ENCODE measurements around the gene SNX33.
"Not testable (repeated sequence)": the region's sequence is repeated elsewhere in the genome, so short reads cannot be mapped to it uniquely, and the experiment has no call there.

The SNX33 gene

DNA sequence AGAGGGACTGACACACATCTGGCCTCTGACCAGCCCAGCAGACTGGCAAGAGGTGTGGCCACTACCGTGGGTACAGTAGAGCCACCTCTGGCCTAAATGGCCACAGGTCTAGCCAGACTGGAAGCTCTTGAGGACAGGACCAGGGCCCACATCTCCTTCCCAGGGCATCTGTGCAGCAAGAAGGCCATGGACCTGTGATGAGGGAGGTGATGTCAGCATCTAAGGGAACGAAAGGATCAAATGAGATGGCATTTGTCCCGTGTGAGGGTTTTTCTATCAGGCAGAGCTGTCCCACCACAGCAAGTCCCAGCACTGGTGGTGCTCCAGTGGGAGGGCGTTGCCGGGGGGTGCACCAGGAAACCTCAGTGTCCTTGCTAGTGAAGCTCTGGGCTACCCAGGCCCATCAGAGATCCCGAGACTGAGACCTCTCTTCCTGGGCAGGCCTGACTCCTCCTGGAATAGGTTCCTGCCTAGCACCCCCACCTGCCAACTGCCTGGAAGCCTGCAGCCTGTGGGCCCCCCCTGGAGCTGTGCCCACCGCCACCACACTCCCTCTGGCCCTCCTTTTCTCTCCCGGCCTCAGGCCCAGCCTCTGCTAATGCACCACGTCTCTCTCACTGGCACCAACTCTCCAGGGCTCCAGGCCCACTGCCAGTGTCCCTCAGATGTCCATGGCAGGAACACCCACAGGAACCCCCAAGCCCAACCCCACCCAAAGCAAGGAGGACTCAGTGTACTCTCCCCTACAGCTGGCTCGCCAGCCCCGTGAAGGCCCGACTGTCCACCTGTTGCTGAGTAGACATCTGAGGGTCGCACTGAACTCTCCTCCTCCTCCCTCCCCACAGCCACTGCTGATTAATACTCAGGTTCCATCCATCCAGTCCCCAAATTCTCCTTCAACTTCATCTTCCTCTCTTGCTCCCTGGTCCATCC is 53.6 kb downstream of the SNX33 start:
- DNase-seq, result not testable (repeated sequence)

DNA sequence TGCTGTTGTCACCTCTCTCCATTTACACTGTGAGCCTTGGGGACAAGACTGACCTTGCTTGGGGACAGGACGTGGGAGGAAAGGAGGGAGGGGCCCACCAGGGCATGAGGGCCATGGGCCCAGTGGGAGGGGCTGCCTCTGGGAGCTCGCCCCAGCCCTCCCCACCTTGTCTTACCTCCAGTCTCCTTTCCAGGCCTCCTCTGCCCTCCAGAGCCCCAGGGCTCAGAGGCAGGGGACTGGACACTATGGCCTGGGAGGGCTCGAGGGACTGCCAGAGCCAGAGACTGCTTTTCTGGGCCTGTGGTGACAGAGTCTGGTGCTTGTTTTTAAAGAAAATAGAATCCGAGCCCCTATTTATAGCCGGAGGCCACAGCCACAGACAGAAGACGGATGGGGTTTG is 54.7 kb downstream of the SNX33 start:
- no peak for DNase-seq

DNA sequence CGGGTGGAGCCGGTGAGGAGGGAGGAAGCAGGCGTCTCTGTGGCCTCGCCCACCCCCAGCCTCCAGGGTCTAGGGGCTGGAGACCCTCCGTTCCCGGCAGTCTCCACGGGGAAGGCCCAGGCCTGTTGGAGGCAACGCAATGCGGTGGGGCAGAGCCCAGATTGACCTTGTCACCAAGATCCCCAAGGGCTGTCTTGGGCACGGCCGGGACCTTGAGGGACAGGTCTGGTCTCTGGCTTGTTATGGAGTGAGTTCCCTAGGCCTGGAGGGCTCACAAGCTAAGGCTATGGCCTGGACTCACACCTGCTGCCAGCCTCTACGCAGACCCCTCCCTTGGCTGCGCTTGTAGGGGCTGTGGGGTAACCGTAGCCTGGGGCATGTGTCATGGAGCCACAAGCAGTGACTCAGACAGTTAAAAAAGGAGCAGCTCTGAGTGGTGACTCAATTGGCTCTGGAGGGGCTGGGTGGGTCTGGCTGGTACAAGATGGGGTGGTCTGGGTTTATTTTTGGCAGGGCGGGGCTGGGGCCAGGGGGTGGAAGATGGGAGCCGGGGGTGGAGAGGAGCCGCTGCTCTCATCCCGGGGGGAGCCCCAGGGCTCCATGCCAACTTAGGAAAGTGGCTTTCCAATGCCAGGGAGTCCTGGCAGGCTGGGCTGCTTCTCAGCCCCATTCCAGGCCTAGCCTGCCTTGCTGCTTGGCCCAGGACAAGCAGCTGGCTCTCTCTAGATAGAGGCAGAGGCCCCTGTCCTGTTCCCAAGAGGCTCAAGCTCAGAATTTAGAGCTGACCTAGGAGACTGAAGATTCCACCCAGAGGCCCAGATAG is 55.9 kb downstream of the SNX33 start:
- not testable (repeated sequence) for DNase-seq

DNA sequence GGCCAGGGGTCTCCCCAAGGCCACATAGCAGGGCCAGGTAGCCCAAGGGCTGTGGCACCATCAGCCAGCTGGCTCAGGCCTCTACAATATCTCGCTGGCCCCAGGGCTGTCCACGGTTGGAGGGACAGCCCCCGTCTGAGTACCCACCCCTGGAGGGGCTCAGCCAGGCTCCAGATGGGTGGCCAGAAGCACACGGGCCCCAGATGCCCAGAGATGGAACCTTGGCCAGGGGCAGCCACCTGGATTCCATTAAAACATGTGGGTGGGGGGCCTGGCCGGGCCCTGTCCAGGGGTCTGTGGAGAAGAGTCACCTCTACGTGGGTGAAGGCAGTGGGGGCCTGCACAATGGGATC is 56.5 kb downstream of the SNX33 start:
- DNase-seq, result no peak

DNA sequence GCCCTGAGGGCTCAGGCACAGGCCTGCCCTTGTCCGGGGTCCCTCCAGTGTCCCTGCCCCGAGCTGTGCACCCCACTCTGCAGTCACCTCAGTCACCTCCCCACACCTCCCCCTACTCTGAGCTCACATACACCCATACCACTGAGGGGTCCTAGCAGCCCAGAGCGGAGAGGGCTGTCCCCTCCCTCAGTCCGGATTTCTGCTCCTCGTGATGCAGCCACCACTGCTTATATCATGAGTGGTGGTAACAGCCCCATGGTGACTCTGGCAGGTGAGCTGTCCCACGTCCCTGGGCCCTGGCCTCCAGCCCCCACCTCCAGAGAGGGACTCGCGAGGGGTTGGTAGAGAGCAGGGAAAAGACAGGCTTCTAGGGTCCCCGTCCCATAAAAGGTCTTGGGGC is 56.9 kb downstream of the SNX33 start:
- DNase-seq, result no peak

- not testable (repeated sequence) for DNase-seq
These were observed 57.7 kb downstream of the SNX33 start for GRCh38 chr15:75705375-75705774.

- no peak for DNase-seq
These were observed 58.4 kb downstream of the SNX33 start for GRCh38 chr15:75705854-75706681.

DNA sequence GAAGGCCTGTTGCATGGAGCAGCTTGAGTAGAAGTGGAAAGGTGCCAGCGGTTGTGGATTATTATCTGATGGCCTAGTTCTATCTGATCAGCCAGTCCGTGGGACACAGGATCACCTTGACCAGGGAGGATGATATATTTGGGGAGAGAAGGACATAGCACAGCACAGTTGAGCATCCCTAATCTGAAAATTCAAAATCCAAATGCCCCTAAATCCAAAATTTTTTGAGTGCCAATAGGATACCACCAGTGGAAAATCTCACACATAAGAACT is 58.9 kb downstream of the SNX33 start:
- no peak for DNase-seq

DNA sequence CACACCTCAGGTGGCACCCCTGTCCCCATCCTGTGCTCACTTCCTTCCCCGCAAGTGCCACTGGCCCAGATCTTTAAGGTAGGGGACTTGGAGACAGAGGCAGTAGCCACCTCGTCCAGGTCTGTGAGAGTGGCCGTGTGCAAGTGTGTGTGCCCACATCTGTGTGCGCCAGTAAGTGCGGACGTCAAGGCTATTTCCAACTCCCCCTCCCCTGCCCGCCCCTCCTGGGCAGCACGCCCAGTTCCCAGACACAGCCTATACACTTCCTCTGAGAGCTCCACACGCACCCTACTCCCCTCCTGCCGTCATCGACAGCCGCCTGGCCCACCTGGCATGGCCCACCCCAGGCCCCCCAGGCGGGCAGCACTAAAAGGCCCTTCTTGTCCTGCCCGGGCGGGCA is 61.7 kb downstream of the SNX33 start:
- DNase-seq, result not testable (repeated sequence)

GRCh38 chr15:75710874-75711273 is 63.2 kb downstream of the SNX33 start:
- DNase-seq, result not testable (repeated sequence)

- not testable (repeated sequence) for DNase-seq
These were observed 63.8 kb downstream of the SNX33 start for GRCh38 chr15:75711495-75711894.

All from NCI-H510A (cell line).